ENCODE data around the gene HMOX1.
"Not testable (repeated sequence)": the region's sequence is repeated elsewhere in the genome, so short reads cannot be mapped to it uniquely, and the experiment has no call there.

The HMOX1 gene

DNA sequence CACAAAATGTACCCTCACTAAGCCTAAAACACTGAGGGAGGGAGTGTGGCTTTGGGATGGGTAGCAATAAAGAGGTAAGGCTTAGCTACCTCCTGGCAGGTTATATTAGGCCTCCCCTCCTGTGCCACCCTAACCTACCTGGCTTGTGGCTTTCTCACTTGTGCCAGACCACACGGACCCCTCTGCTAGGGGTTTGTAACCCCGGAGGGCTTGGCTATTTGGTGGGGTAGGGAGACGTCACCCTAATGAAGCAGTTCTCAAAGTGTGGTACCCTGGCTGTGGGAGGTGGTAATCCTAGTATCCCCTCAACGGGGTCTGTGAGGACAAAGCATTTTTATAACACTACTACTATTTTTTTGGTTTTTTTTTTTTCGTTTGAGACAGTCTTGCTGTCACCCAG, 10.0 kb downstream of the HMOX1 start:
- TF ChIP-seq, protein P1, sequence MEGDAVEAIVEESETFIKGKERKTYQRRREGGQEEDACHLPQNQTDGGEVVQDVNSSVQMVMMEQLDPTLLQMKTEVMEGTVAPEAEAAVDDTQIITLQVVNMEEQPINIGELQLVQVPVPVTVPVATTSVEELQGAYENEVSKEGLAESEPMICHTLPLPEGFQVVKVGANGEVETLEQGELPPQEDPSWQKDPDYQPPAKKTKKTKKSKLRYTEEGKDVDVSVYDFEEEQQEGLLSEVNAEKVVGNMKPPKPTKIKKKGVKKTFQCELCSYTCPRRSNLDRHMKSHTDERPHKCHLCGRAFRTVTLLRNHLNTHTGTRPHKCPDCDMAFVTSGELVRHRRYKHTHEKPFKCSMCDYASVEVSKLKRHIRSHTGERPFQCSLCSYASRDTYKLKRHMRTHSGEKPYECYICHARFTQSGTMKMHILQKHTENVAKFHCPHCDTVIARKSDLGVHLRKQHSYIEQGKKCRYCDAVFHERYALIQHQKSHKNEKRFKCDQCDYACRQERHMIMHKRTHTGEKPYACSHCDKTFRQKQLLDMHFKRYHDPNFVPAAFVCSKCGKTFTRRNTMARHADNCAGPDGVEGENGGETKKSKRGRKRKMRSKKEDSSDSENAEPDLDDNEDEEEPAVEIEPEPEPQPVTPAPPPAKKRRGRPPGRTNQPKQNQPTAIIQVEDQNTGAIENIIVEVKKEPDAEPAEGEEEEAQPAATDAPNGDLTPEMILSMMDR (IDR thresholded peaks at IDR 0.05; ENCODE audit: low read depth, low read length, missing control alignments) = no peak
- DNase-seq (ENCODE audit: extremely low read depth, low read depth) = no peak
- no peak overlapping the region for H3K4me3 ChIP-seq (replicated peaks; ENCODE audit: low read depth, low read length)

- TF ChIP-seq, protein P1 (IDR thresholded peaks at IDR 0.05; ENCODE audit: low read depth, low read length, missing control alignments) = no peak
- no peak overlapping the region for H3K4me3 ChIP-seq (replicated peaks; ENCODE audit: low read depth, low read length)
- DNase-seq (ENCODE audit: extremely low read depth, low read depth) = no peak
Observed at GRCh38 chr22:35392357-35392756, 11.5 kb downstream of the HMOX1 start.

DNA sequence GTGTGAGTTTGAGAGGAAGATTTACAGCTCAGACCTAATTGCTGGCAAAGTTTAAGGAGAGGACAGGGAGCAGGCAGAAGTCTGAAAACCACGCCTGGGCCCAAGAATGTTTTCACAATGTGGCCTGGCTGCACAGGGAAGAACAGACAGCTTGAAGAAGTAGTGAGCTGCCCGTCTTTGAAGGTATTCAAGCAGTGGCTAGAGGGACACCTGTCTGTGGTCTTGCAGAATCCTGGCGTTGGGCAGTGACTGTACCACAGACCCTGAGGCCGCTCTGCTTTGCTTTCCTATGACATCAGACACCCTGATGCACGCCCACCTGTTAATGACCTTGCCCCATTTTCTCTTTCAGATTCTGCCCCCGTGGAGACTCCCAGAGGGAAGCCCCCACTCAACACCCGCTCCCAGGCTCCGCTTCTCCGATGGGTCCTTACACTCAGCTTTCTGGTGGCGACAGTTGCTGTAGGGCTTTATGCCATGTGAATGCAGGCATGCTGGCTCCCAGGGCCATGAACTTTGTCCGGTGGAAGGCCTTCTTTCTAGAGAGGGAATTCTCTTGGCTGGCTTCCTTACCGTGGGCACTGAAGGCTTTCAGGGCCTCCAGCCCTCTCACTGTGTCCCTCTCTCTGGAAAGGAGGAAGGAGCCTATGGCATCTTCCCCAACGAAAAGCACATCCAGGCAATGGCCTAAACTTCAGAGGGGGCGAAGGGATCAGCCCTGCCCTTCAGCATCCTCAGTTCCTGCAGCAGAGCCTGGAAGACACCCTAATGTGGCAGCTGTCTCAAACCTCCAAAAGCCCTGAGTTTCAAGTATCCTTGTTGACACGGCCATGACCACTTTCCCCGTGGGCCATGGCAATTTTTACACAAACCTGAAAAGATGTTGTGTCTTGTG, 12.5 kb downstream of the HMOX1 start:
- no peak overlapping the region for H3K4me3 ChIP-seq (replicated peaks; ENCODE audit: low read depth, low read length)
- TF ChIP-seq, protein P1 (IDR thresholded peaks at IDR 0.05; ENCODE audit: low read depth, low read length, missing control alignments) = no peak
- DNase-seq (ENCODE audit: extremely low read depth, low read depth) = no peak

DNA sequence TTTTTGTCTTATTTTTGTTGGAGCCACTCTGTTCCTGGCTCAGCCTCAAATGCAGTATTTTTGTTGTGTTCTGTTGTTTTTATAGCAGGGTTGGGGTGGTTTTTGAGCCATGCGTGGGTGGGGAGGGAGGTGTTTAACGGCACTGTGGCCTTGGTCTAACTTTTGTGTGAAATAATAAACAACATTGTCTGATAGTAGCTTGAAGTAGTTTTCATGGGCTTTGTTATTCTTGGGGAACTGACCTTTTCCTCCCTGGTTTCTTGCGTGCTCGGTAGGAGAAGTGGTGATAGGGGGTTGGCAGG, 13.1 kb downstream of the HMOX1 start:
- no peak overlapping the region for H3K4me3 ChIP-seq (replicated peaks; ENCODE audit: low read depth, low read length)
- TF ChIP-seq, protein P1 (IDR thresholded peaks at IDR 0.05; ENCODE audit: low read depth, low read length, missing control alignments) = no peak
- DNase-seq (ENCODE audit: extremely low read depth, low read depth) = no peak

DNA sequence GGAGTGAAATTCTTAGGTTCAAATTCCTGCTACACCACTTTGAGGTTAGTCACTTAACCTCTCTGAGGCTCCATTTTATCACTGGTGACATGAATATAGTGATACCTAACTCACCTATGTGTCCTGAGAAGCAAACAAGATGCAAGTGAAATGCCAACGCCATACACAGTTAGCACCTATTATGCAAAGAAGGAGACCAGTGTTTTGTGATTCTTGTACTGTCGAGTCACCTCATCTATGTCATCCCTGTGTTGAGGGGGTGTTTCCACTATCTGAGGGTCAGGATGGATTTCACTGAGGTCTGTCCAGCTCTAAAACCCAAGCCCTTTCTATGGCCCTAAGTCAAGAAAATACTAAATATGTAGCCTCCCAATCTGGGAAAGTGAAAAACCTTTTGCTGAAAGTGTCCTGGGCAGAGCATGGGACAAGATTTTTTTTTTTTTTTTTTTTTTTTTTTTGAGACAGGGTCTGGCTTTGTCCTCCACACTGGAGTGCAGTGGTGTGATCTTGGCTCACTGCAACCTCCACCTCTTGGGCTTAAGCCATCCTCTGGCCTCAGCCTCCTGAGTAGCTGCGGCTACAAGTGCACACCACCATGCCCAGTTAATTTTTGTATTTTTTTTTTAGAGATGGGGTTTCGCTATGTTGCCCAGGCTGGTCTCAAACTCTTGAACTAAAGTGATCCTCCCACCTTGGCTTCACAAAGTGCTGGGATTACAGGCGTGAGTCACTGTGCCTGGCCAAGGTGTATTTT, 14.1 kb downstream of the HMOX1 start:
- no peak overlapping the region for H3K4me3 ChIP-seq (replicated peaks; ENCODE audit: low read depth, low read length)
- no peak for DNase-seq (ENCODE audit: extremely low read depth, low read depth)
- TF ChIP-seq, protein P1 (IDR thresholded peaks at IDR 0.05; ENCODE audit: low read depth, low read length, missing control alignments) = no peak

- DNase-seq (ENCODE audit: extremely low read depth, low read depth); H3K4me3 ChIP-seq (replicated peaks; ENCODE audit: low read depth, low read length): not testable (repeated sequence)
Observed at GRCh38 chr22:35396622-35397021, 15.7 kb downstream of the HMOX1 start.

GRCh38 chr22:35397095-35397904, 16.4 kb downstream of the HMOX1 start:
- no peak for DNase-seq (ENCODE audit: extremely low read depth, low read depth)
- H3K4me3 ChIP-seq (replicated peaks; ENCODE audit: low read depth, low read length) = no peak overlapping the region
- TF ChIP-seq, protein P1 (IDR thresholded peaks at IDR 0.05; ENCODE audit: low read depth, low read length, missing control alignments) = no peak

Measured in HFF-Myc (cell line).